ENCODE data around the gene GREB1.

Gene GREB1

DNA sequence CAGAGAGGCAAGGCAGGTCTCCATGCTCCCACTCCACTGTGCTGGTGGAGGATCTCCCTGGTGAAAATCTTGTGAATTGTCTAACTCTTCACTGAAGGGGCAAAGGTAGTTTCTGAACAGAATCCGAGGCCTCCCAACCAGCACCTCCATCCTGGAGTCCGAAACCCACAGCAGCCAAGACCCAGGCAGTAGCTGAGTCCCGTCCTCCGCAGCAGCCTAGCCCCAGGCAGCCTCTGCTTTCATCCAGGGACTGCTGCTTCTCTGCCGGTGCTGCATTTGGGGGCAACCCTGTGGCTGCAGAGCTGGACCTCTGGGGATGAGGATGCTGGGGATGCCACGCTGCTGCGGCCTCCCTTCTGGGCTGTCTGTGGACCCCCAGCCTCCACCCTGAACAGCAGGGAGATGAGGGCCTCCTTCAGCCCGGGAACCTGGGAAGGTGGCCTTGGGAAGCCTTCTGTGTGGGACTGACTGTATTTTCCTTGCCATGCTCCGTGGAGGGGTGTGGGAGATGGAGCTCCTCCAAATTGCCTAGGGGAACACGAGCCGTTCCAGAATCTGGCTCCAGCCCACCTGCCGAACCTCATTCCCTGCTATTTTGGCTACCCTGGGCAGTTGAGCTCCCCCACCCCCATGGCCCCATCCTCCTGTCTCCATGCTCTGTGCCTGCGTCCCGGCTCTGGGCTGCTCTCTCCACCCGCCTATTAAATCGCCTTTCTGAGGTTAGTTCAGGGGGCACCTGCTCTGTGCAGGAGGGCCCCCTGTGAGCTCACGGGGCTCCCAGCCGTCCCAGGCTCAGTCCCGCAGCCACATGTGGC lies 48.2 kb downstream of the GREB1 start:
- Histone ChIP-seq H4K91ac (ENCODE audit: low read depth, low read length) (no peak overlapping the region), H2AFZ (ENCODE audit: insufficient read depth, low read length, poor library complexity) (no peak overlapping the region), H3K4me2 (ENCODE audit: low read length) (no peak overlapping the region)

DNA sequence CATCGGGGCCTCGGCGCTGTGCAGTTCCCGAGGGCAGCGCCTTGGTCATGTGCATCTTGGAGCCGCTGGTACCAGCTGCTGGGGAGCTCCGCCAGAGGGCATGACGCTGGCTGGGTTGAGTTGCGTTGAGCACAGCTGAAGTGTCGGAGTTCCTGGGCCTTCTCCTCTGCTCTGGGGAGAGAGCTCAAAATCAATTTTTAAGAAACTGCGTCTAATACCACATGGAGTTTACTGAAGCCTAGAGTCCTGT lies 48.7 kb downstream of the GREB1 start:
- no CpG with 5 or more reads among the region's 11 CpGs for WGBS (ENCODE audit: extremely low coverage, insufficient coverage, insufficient read length)
- H3K9ac ChIP-seq (ENCODE audit: low read length), result no peak overlapping the region

More for the DNA sequence above, 48.2 kb downstream of the GREB1 start:
- no peaks in the 10 kb centered on the region for H3K4me1 ChIP-seq (ENCODE audit: control insufficient read depth in 1 of 2, insufficient read depth in 2 of 2, low read length in 2 of 2)
- H2BK5ac ChIP-seq (ENCODE audit: low read depth, low read length, poor library complexity), result no peak overlapping the region
- peaks cover 1 to 4% of the 10 kb centered on the region in 2 experiments for H3K36me3 ChIP-seq (ENCODE audit: control insufficient read depth in 1 of 2, insufficient read depth in 2 of 2, low read length in 2 of 2)
- H2BK120ac ChIP-seq (ENCODE audit: insufficient read depth, low read length, poor library complexity), result no peak overlapping the region
- H3K4me3 ChIP-seq (ENCODE audit: low read depth, low read length), result no peak overlapping the region
- no CpG with 5 or more reads among the region's 19 CpGs for WGBS (ENCODE audit: extremely low coverage, insufficient coverage, insufficient read length)
- H3K23ac ChIP-seq (ENCODE audit: low read length), result no peak overlapping the region
- no peak overlapping the region for H2AK5ac ChIP-seq (ENCODE audit: low read length)
- H3K4ac ChIP-seq (ENCODE audit: low read depth, low read length), result no peak overlapping the region
- H4K8ac ChIP-seq (ENCODE audit: low read depth, low read length), result no peak overlapping the region
- H3K27me3 ChIP-seq (ENCODE audit: insufficient read depth, low read length), result no peaks in the 10 kb centered on the region
- no peak for DNase-seq
- H3K14ac ChIP-seq (ENCODE audit: low read length), result no peak overlapping the region
- no peak overlapping the region for H2BK12ac ChIP-seq (ENCODE audit: low read length)
- no peak overlapping the region for H4K12ac ChIP-seq (ENCODE audit: low read depth, low read length)
- no peak overlapping the region for H3K18ac ChIP-seq (ENCODE audit: low read length)
- H3K9me3 ChIP-seq (ENCODE audit: insufficient read depth, low read depth, low read length), result no peaks in the 10 kb centered on the region
- H3K79me2 ChIP-seq (ENCODE audit: control insufficient read depth, insufficient read depth, low read length, poor library complexity), result no peaks in the 10 kb centered on the region
- H3K27ac ChIP-seq (ENCODE audit: low read depth, low read length), result no peak overlapping the region
- no peak overlapping the region for H3K9ac ChIP-seq (ENCODE audit: low read length)
- no peaks in the 10 kb centered on the region for H3K79me1 ChIP-seq (ENCODE audit: low read length)

DNA sequence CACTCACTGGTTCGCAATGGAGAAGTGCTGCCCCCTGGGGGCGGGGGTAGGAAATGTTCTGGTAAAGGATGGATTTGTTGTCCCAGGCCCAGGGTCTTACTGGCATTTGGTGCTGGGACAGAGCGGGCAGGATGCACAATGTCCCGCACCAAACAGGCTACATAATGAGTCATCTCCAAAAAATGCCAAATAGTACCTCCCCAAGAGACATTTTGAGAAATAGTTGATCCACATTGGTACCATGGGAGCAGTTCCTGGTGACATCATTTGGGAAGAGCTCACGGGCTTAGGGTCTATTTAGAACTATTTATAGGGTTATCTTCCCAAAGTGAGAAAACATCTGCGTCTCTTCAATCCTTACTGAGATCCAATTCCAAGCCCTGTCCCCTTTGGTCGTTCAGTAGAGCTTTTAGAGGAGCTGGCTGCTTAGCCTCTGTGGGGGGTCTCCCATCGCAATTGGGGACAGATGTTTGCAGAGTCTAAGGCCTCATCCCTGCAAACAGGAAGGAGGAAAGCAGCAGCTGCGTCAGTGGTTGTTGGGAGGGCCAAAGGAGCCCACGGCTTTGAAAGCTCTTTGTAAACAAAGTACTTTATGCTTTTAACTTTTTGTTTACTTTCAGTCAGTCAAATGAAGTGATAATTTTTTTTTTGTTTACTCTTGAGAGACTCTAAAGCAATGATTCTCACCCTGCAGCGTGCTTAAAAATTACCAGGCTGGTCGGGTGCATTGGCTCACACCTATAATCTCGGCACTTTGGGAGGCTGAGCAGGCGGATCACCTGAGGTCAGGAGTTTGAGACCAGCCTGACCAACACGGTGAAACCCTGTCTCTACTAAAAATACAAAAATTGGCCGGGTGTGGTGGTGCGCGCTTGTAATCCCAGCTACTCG lies 49.3 kb downstream of the GREB1 start:
- Histone ChIP-seq H2BK12ac (ENCODE audit: low read length) (no peak overlapping the region), H3K9me3 (ENCODE audit: insufficient read depth, low read depth, low read length) (no peaks in the 10 kb centered on the region), H2BK5ac (ENCODE audit: low read depth, low read length, poor library complexity) (no peak overlapping the region), H3K4me3 (ENCODE audit: low read depth, low read length) (no peak overlapping the region), H3K36me3 (ENCODE audit: control insufficient read depth in 1 of 2, insufficient read depth in 2 of 2, low read length in 2 of 2) (peaks cover 1 to 4% of the 10 kb centered on the region in 2 experiments), H3K4ac (ENCODE audit: low read depth, low read length) (no peak overlapping the region), H3K14ac (ENCODE audit: low read length) (no peak overlapping the region), H3K23ac (ENCODE audit: low read length) (no peak overlapping the region), H2AFZ (ENCODE audit: insufficient read depth, low read length, poor library complexity) (no peak overlapping the region), H4K8ac (ENCODE audit: low read depth, low read length) (no peak overlapping the region), H3K27ac (ENCODE audit: low read depth, low read length) (no peak overlapping the region), H2BK120ac (ENCODE audit: insufficient read depth, low read length, poor library complexity) (no peak overlapping the region), H3K27me3 (ENCODE audit: insufficient read depth, low read length) (no peaks in the 10 kb centered on the region), H4K12ac (ENCODE audit: low read depth, low read length) (no peak overlapping the region), H3K4me2 (ENCODE audit: low read length) (no peak overlapping the region), H4K91ac (ENCODE audit: low read depth, low read length) (no peak overlapping the region), H3K4me1 (ENCODE audit: control insufficient read depth in 1 of 2, insufficient read depth in 2 of 2, low read length in 2 of 2) (no peaks in the 10 kb centered on the region), H3K9ac (ENCODE audit: low read length) (no peak overlapping the region), H3K79me2 (ENCODE audit: control insufficient read depth, insufficient read depth, low read length, poor library complexity) (no peaks in the 10 kb centered on the region), H2AK5ac (ENCODE audit: low read length) (no peak overlapping the region), H3K18ac (ENCODE audit: low read length) (no peak overlapping the region), H3K79me1 (ENCODE audit: low read length) (no peaks in the 10 kb centered on the region)
- DNase-seq, result peak; percentile 35 to 76
- WGBS (ENCODE audit: extremely low coverage, insufficient coverage, insufficient read length), result no CpG with 5 or more reads among the region's 19 CpGs

More for the DNA sequence above, 48.7 kb downstream of the GREB1 start:
- no peak overlapping the region for H3K18ac ChIP-seq (ENCODE audit: low read length)
- no peaks in the 10 kb centered on the region for H3K27me3 ChIP-seq (ENCODE audit: insufficient read depth, low read length)
- no peak overlapping the region for H2BK120ac ChIP-seq (ENCODE audit: insufficient read depth, low read length, poor library complexity)
- H3K79me2 ChIP-seq (ENCODE audit: control insufficient read depth, insufficient read depth, low read length, poor library complexity), result no peaks in the 10 kb centered on the region
- no peak overlapping the region for H4K91ac ChIP-seq (ENCODE audit: low read depth, low read length)
- no peak overlapping the region for H2AK5ac ChIP-seq (ENCODE audit: low read length)
- H3K79me1 ChIP-seq (ENCODE audit: low read length), result no peaks in the 10 kb centered on the region
- peaks cover 1 to 4% of the 10 kb centered on the region in 2 experiments for H3K36me3 ChIP-seq (ENCODE audit: control insufficient read depth in 1 of 2, insufficient read depth in 2 of 2, low read length in 2 of 2)
- H2BK5ac ChIP-seq (ENCODE audit: low read depth, low read length, poor library complexity), result no peak overlapping the region
- no peaks in the 10 kb centered on the region for H3K9me3 ChIP-seq (ENCODE audit: insufficient read depth, low read depth, low read length)
- no peak overlapping the region for H4K12ac ChIP-seq (ENCODE audit: low read depth, low read length)
- H2AFZ ChIP-seq (ENCODE audit: insufficient read depth, low read length, poor library complexity), result no peak overlapping the region
- no peak overlapping the region for H3K4me3 ChIP-seq (ENCODE audit: low read depth, low read length)
- no peak for DNase-seq
- H3K4ac ChIP-seq (ENCODE audit: low read depth, low read length), result no peak overlapping the region
- H2BK12ac ChIP-seq (ENCODE audit: low read length), result no peak overlapping the region
- H3K27ac ChIP-seq (ENCODE audit: low read depth, low read length), result no peak overlapping the region
- H3K4me2 ChIP-seq (ENCODE audit: low read length), result no peak overlapping the region
- H3K14ac ChIP-seq (ENCODE audit: low read length), result no peak overlapping the region
- no peak overlapping the region for H4K8ac ChIP-seq (ENCODE audit: low read depth, low read length)
- no peaks in the 10 kb centered on the region for H3K4me1 ChIP-seq (ENCODE audit: control insufficient read depth in 1 of 2, insufficient read depth in 2 of 2, low read length in 2 of 2)
- no peak overlapping the region for H3K23ac ChIP-seq (ENCODE audit: low read length)

DNA sequence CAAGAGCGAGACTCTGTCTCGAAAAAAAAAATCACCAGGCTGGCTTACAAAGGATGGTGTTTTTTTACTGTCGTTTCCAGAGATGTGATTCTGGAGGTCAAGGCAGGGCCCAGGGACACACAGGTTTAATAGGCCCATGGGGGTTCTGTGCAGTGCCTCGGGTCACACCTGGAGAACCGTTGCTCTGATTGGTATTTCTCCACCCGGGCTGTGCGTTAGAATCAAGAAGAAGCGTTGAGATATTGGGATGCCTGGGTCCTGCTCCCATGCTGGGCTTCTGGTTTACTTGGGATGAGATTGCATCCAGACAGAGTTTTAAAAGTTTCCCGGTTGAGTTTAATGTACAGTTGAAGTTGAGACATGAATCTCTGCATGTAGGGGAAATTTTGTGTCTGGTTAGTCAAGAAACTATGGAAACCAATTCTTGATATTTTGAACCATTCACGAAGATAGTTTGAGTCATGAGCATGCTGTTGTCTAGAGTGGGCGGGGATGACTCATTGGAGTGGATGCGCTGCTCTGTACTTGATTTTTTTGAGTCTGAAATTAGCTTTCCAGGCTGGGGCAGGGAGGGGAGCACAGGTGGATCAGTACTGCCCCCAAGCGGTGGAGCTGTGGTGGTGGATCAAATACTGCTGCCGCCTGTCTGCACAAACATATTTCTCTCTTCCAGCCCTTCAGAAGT lies 50.1 kb downstream of the GREB1 start:
- no peak overlapping the region for H2BK120ac ChIP-seq (ENCODE audit: insufficient read depth, low read length, poor library complexity)
- no peak overlapping the region for H2BK12ac ChIP-seq (ENCODE audit: low read length)
- H4K8ac ChIP-seq (ENCODE audit: low read depth, low read length), result no peak overlapping the region

More for the DNA sequence above, 50.1 kb downstream of the GREB1 start:
- H3K4me1 ChIP-seq (ENCODE audit: control insufficient read depth in 1 of 2, insufficient read depth in 2 of 2, low read length in 2 of 2), result no peaks in the 10 kb centered on the region
- H2AK5ac ChIP-seq (ENCODE audit: low read length), result no peak overlapping the region
- H3K27ac ChIP-seq (ENCODE audit: low read depth, low read length), result no peak overlapping the region
- no peaks in the 10 kb centered on the region for H3K27me3 ChIP-seq (ENCODE audit: insufficient read depth, low read length)
- no peak overlapping the region for H2BK5ac ChIP-seq (ENCODE audit: low read depth, low read length, poor library complexity)
- no peak overlapping the region for H4K91ac ChIP-seq (ENCODE audit: low read depth, low read length)
- no peak overlapping the region for H4K12ac ChIP-seq (ENCODE audit: low read depth, low read length)
- no peak overlapping the region for H3K14ac ChIP-seq (ENCODE audit: low read length)
- H3K36me3 ChIP-seq (ENCODE audit: control insufficient read depth in 1 of 2, insufficient read depth in 2 of 2, low read length in 2 of 2), result peaks cover 0 to 1% of the 10 kb centered on the region in 2 experiments
- no peak overlapping the region for H3K4me3 ChIP-seq (ENCODE audit: low read depth, low read length)
- no CpG with 5 or more reads among the region's 14 CpGs for WGBS (ENCODE audit: extremely low coverage, insufficient coverage, insufficient read length)
- no peak overlapping the region for H3K4ac ChIP-seq (ENCODE audit: low read depth, low read length)
- no peak overlapping the region for H3K9ac ChIP-seq (ENCODE audit: low read length)
- no peaks in the 10 kb centered on the region for H3K79me2 ChIP-seq (ENCODE audit: control insufficient read depth, insufficient read depth, low read length, poor library complexity)
- DNase-seq, result peak; percentile 61 to 72
- H3K79me1 ChIP-seq (ENCODE audit: low read length), result no peaks in the 10 kb centered on the region
- no peak overlapping the region for H2AFZ ChIP-seq (ENCODE audit: insufficient read depth, low read length, poor library complexity)
- H3K4me2 ChIP-seq (ENCODE audit: low read length), result no peak overlapping the region
- no peaks in the 10 kb centered on the region for H3K9me3 ChIP-seq (ENCODE audit: insufficient read depth, low read depth, low read length)
- H3K18ac ChIP-seq (ENCODE audit: low read length), result no peak overlapping the region
- no peak overlapping the region for H3K23ac ChIP-seq (ENCODE audit: low read length)

All from trophoblast cell (in vitro differentiated cells and primary cell).